Fibroblast of peridontal ligament (primary cell): Measurements from ENCODE around the gene MACROD1.

Experiments used
- DNase-seq: peaks from one replicate; pipeline ENCODE4 v3.0.0-alpha.2; 2010; ENCODE audit errors: extremely low read depth

MACROD1 gene

GRCh38 chr11:64036087-64037026 lies 129.6 kb downstream of the MACROD1 start:
- DNase-seq: peak; percentile 24

GRCh38 chr11:64035576-64035975 lies 130.3 kb downstream of the MACROD1 start, which contains the start of gene FLRT1:
Gene FLRT1 (plus strand): TSS chr11:64035931. CDS start chr11:64116268, 80,337 bp downstream.
- no peak for DNase-seq

GRCh38 chr11:64035081-64035524 lies 130.8 kb downstream of the MACROD1 start:
- DNase-seq: no peak

GRCh38 chr11:64034411-64034811 lies 131.5 kb downstream of the MACROD1 start:
- no peak for DNase-seq

GRCh38 chr11:64032050-64032449 lies 133.9 kb downstream of the MACROD1 start:
- peak; percentile 11 for DNase-seq

- DNase-seq: no peak
Observed at GRCh38 chr11:64031001-64031400, 134.9 kb downstream of the MACROD1 start.

- no peak for DNase-seq
Observed at GRCh38 chr11:64029773-64030172, 136.1 kb downstream of the MACROD1 start.

GRCh38 chr11:64028398-64029115 lies 137.4 kb downstream of the MACROD1 start:
- no peak for DNase-seq

- no peak for DNase-seq
Observed at GRCh38 chr11:64027651-64028397, 138.1 kb downstream of the MACROD1 start.

GRCh38 chr11:64026575-64027205 lies 139.2 kb downstream of the MACROD1 start:
- DNase-seq: no peak

GRCh38 chr11:64025205-64025604 lies 140.7 kb downstream of the MACROD1 start:
- DNase-seq: no peak

- no peak for DNase-seq
Observed at GRCh38 chr11:64023712-64024710, 141.9 kb downstream of the MACROD1 start.

- DNase-seq: no peak
Observed at GRCh38 chr11:64022125-64022784, 143.7 kb downstream of the MACROD1 start.

- no peak for DNase-seq
Observed at GRCh38 chr11:64021757-64022093, 144.2 kb downstream of the MACROD1 start.

- no peak for DNase-seq
Observed at GRCh38 chr11:64020976-64021756, 144.7 kb downstream of the MACROD1 start.

GRCh38 chr11:64019106-64020037 lies 146.5 kb downstream of the MACROD1 start:
- DNase-seq: no peak

- DNase-seq: no peak
Observed at GRCh38 chr11:64018310-64018709, 147.6 kb downstream of the MACROD1 start.

- DNase-seq: no peak
Observed at GRCh38 chr11:64017945-64018224, 148.0 kb downstream of the MACROD1 start.
